ENCODE results near the gene GPHN.
"Not testable (repeated sequence)": the region's sequence is repeated elsewhere in the genome, so short reads cannot be mapped to it uniquely, and the experiment has no call there.

Gene GPHN

DNA sequence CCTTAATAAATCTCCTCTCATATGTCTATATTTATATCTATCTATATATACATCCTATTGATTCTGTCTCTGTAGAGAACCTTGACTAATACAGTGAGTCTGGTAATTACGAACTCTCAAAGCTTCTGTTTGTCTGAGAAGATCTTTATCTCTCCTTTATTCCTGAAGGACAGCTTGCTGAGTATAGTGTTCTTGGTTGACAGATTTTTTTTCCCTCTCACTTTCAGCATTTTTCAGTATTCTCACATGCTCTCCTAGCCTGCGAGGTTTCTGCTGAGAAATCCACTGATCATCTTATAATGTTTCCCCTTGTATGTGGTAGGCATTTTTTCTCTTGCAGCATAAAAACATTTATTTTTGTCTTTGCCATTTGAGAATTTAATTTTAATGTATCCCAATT lies 67.1 kb downstream of the GPHN start:
- Histone ChIP-seq H3K4me2 (ENCODE audit: low read length) (no peak overlapping the region), H3K27me3 (ENCODE audit: insufficient read depth, low read length) (no peaks in the 10 kb centered on the region), H2AFZ (ENCODE audit: low read length) (no peak overlapping the region), H3K4me1 (ENCODE audit: insufficient read depth, low read length, severe bottlenecking) (no peaks in the 10 kb centered on the region), H3K9me3 (ENCODE audit: low read length) (no peaks in the 10 kb centered on the region), H3K9ac (ENCODE audit: low read length) (no peak overlapping the region), H3K79me2 (ENCODE audit: insufficient read depth, low read length) (no peaks in the 10 kb centered on the region), H3K27ac (ENCODE audit: low read depth, low read length, poor library complexity, severe bottlenecking) (no peak overlapping the region), H3K36me3 (ENCODE audit: insufficient read depth, low read length) (no peaks in the 10 kb centered on the region), H3F3A (ENCODE audit: insufficient read depth, low read length) (no peaks in the 10 kb centered on the region), H3K9me2 (ENCODE audit: low read depth, low read length) (no peaks in the 10 kb centered on the region), H3K4me3 (ENCODE audit: low read depth, low read length, poor library complexity, severe bottlenecking) (no peak overlapping the region), H4K20me1 (ENCODE audit: insufficient read depth, low read length) (no peaks in the 10 kb centered on the region)
- no peak for TF ChIP-seq EZH2 (IDR thresholded peaks at IDR 0.05; ENCODE audit: borderline replicate concordance, low read length)
- TF ChIP-seq, protein P1, sequence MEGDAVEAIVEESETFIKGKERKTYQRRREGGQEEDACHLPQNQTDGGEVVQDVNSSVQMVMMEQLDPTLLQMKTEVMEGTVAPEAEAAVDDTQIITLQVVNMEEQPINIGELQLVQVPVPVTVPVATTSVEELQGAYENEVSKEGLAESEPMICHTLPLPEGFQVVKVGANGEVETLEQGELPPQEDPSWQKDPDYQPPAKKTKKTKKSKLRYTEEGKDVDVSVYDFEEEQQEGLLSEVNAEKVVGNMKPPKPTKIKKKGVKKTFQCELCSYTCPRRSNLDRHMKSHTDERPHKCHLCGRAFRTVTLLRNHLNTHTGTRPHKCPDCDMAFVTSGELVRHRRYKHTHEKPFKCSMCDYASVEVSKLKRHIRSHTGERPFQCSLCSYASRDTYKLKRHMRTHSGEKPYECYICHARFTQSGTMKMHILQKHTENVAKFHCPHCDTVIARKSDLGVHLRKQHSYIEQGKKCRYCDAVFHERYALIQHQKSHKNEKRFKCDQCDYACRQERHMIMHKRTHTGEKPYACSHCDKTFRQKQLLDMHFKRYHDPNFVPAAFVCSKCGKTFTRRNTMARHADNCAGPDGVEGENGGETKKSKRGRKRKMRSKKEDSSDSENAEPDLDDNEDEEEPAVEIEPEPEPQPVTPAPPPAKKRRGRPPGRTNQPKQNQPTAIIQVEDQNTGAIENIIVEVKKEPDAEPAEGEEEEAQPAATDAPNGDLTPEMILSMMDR (IDR thresholded peaks at IDR 0.05; ENCODE audit: low read length) = no peak

DNA sequence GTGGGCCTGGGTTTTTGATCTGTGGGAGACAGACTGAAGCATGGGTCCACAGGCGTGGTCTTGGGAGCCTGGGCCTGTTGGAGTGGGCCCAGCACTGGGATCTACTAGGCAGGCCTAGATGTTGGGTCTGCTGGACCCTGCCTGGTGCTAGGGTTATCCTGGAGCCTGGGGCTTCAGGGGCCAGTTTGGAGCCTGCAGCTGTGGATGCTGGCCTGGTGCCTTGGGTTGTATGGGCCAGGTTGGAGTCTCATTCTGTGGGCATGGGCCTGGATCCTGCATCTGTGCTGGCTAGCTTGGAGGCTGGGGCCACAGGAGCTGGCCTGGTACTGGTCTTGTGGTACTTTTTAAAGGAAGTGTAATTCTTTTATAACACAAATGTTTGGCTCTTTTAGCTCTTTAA lies 68.0 kb downstream of the GPHN start:
- no peak overlapping the region for H3K27ac ChIP-seq (ENCODE audit: low read depth, low read length, poor library complexity, severe bottlenecking)
- H3K4me3 ChIP-seq (ENCODE audit: low read depth, low read length, poor library complexity, severe bottlenecking) = no peak overlapping the region
- no peaks in the 10 kb centered on the region for H3K9me2 ChIP-seq (ENCODE audit: low read depth, low read length)
- no peaks in the 10 kb centered on the region for H3K9me3 ChIP-seq (ENCODE audit: low read length)
- TF ChIP-seq, protein P1 (IDR thresholded peaks at IDR 0.05; ENCODE audit: low read length) = no peak
- TF ChIP-seq EZH2 (IDR thresholded peaks at IDR 0.05; ENCODE audit: borderline replicate concordance, low read length) = no peak
- H3K4me2 ChIP-seq (ENCODE audit: low read length) = no peak overlapping the region
- H3K9ac ChIP-seq (ENCODE audit: low read length) = no peak overlapping the region
- no peaks in the 10 kb centered on the region for H3K27me3 ChIP-seq (ENCODE audit: insufficient read depth, low read length)
- H2AFZ ChIP-seq (ENCODE audit: low read length) = no peak overlapping the region
- no peaks in the 10 kb centered on the region for H3K4me1 ChIP-seq (ENCODE audit: insufficient read depth, low read length, severe bottlenecking)
- H3F3A ChIP-seq (ENCODE audit: insufficient read depth, low read length) = no peaks in the 10 kb centered on the region
- H3K79me2 ChIP-seq (ENCODE audit: insufficient read depth, low read length) = no peaks in the 10 kb centered on the region
- no peaks in the 10 kb centered on the region for H4K20me1 ChIP-seq (ENCODE audit: insufficient read depth, low read length)
- H3K36me3 ChIP-seq (ENCODE audit: insufficient read depth, low read length) = no peaks in the 10 kb centered on the region

DNA sequence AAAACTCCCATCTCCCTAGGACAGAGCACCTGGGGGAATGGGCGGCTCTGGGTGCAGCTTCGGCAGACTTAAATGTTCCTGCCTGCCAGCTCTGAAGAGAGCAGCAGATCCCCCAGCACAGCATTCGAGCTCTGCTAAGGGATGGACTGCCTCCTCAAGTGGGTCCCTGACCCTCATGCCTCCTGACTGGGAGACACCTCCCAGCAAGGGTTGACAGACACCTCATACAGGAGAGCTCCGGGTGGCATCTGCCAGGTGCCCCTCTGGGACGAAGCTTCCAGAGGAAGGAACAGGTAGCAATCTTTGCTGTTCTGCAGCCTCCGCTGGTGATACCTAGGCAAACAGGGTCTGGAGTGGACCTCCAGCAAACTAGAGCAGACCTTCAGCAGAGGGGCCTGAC lies 79.8 kb downstream of the GPHN start:
- not testable (repeated sequence) for H3K9me2 ChIP-seq (ENCODE audit: low read depth, low read length); H3K9me3 ChIP-seq (ENCODE audit: low read length); H3K27ac ChIP-seq (ENCODE audit: low read depth, low read length, poor library complexity, severe bottlenecking); H2AFZ ChIP-seq (ENCODE audit: low read length); H3F3A ChIP-seq (ENCODE audit: insufficient read depth, low read length); H3K27me3 ChIP-seq (ENCODE audit: insufficient read depth, low read length); H3K36me3 ChIP-seq (ENCODE audit: insufficient read depth, low read length); H4K20me1 ChIP-seq (ENCODE audit: insufficient read depth, low read length); H3K4me2 ChIP-seq (ENCODE audit: low read length); H3K79me2 ChIP-seq (ENCODE audit: insufficient read depth, low read length); H3K4me1 ChIP-seq (ENCODE audit: insufficient read depth, low read length, severe bottlenecking); H3K4me3 ChIP-seq (ENCODE audit: low read depth, low read length, poor library complexity, severe bottlenecking); H3K9ac ChIP-seq (ENCODE audit: low read length)

DNA sequence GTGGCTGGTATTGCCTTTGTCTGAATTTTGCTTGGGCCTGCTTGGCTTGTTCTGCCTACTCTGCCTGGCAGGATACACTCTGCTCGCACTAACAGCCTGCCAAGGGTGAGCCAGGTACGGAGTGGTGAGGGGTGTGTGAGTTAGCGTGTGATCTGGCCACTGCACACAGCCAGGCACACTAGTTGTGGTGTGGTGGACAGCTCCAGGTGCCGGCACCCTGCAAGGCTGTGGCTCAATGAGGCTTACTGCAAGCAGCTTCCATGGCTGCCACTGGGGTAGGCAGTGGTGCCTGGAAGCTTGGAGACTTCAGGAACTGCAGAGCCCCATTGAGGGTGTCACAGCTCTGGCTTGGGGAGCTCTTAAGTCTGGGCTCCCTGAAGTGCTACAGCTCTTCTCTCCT lies 87.4 kb downstream of the GPHN start:
- no peak overlapping the region for H2AFZ ChIP-seq (ENCODE audit: low read length)
- no peaks in the 10 kb centered on the region for H4K20me1 ChIP-seq (ENCODE audit: insufficient read depth, low read length)
- no peaks in the 10 kb centered on the region for H3K79me2 ChIP-seq (ENCODE audit: insufficient read depth, low read length)
- no peaks in the 10 kb centered on the region for H3K4me1 ChIP-seq (ENCODE audit: insufficient read depth, low read length, severe bottlenecking)
- no peaks in the 10 kb centered on the region for H3K9me3 ChIP-seq (ENCODE audit: low read length)
- no peak overlapping the region for H3K4me2 ChIP-seq (ENCODE audit: low read length)
- no peaks in the 10 kb centered on the region for H3K9me2 ChIP-seq (ENCODE audit: low read depth, low read length)
- no peak overlapping the region for H3K4me3 ChIP-seq (ENCODE audit: low read depth, low read length, poor library complexity, severe bottlenecking)
- H3K9ac ChIP-seq (ENCODE audit: low read length) = no peak overlapping the region
- H3F3A ChIP-seq (ENCODE audit: insufficient read depth, low read length) = no peaks in the 10 kb centered on the region
- H3K36me3 ChIP-seq (ENCODE audit: insufficient read depth, low read length) = no peaks in the 10 kb centered on the region
- H3K27ac ChIP-seq (ENCODE audit: low read depth, low read length, poor library complexity, severe bottlenecking) = no peak overlapping the region
- TF ChIP-seq, protein P1 (IDR thresholded peaks at IDR 0.05; ENCODE audit: low read length) = no peak
- no peak for TF ChIP-seq EZH2 (IDR thresholded peaks at IDR 0.05; ENCODE audit: borderline replicate concordance, low read length)
- H3K27me3 ChIP-seq (ENCODE audit: insufficient read depth, low read length) = no peaks in the 10 kb centered on the region
